AG10803 (cell line): Measurements from ENCODE around the gene CST11.

Experiments
- DNase-seq: peaks from one replicate; pipeline ENCODE4 v3.0.0; 2010; ENCODE audit warnings: low read depth
- H3K4me3 ChIP-seq: 2 replicates; pipeline ENCODE4 v1.5.1; 2011; ENCODE audit warnings: mild to moderate bottlenecking, low read length, control low read depth
- CTCF ChIP-seq: conservative IDR thresholded peaks from 2 replicates; pipeline ENCODE4 v1.5.1; 2011; ENCODE audit warnings: mild to moderate bottlenecking, low read length, control low read depth, inconsistent platforms

CST11 gene

DNA sequence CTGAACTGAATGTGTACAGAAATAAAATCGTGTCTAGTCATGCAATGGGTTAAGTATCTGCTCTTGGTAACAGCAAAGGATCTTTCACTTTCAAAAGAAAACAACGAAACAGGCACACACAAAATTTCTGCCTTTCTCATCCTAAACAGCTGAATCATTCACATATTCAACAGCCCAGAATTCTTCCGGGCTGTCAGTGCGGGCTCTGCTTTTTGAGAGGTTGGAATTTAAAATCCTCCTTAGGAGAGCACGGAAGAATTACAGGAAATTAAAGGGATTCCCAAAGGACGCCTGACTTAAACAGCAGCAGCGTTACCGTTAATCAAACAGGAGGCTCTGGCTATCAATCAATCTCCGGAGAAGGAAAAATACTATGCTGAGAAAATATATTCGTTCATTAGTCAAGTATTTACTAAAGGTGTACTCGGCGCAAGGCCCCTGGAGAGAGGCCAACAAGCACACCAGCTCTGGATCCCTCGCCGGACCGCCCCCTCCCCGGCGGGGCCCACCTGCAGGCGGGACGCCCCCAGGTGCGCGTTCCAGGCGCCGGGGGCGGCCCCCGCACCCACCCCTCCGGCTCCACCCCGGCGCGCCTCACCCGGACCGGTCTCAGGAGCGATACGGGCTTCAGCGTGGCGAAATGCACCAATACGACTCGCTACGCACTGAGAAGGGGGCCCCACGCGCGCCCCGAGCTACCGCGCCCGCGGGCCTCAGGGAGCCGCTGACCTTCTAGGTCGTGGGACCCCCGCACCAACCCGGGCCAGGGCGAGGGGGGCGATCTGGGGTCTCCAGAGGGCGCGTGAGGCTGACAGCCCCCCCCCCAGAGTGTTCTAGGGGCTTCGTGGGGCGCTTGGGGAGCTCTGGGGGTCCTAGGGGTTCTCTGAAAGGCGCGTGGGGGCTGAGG is 32.4 kb downstream of the CST11 start:
- DNase-seq, result peak; percentile 71
- no peak for TF ChIP-seq CTCF
- peak overlapping the region; percentile 90 for H3K4me3 ChIP-seq

- TF ChIP-seq CTCF, result no peak
- H3K4me3 ChIP-seq, result peak overlapping the region; percentile 90
- DNase-seq, result no peak
These were observed 33.0 kb downstream of the CST11 start for GRCh38 chr20:23419657-23419994.

- no peak overlapping the region for H3K4me3 ChIP-seq
- no peak for TF ChIP-seq CTCF
- no peak for DNase-seq
These were observed 34.8 kb downstream of the CST11 start for GRCh38 chr20:23417861-23418260.

- peak; percentile 30 for DNase-seq
- no peak overlapping the region for H3K4me3 ChIP-seq
- no peak for TF ChIP-seq CTCF
These were observed 36.6 kb downstream of the CST11 start for GRCh38 chr20:23415959-23416583.

- no peak for DNase-seq
- TF ChIP-seq CTCF, result no peak
These were observed 37.1 kb downstream of the CST11 start for GRCh38 chr20:23415555-23415954.

GRCh38 chr20:23414526-23415188 is 38.0 kb downstream of the CST11 start:
- TF ChIP-seq CTCF, result no peak
- no peak overlapping the region for H3K4me3 ChIP-seq

More at GRCh38 chr20:23415555-23415954, 37.1 kb downstream of the CST11 start:
- no peak overlapping the region for H3K4me3 ChIP-seq

More at GRCh38 chr20:23414526-23415188, 38.0 kb downstream of the CST11 start:
- DNase-seq, result no peak
